Activated CD4-positive, alpha-beta T cell treated with anti-CD3 and anti-CD28 coated beads, Interleukin-2, amount 10 ng/mL, durations not matched to agents 24 days and 14 days (primary cell): Measurements from ENCODE around the gene GOLGA8N. TPM values are rescaled to one million over a fixed set of nuclear protein-coding genes. Genes with fewer than 3 reads are reported as not detected.
A peak's percentile ranks its signal among the peaks of the same experiment; 100 is the strongest.
"Not testable (repeated sequence)": the region's sequence is repeated elsewhere in the genome, so short reads cannot be mapped to it uniquely, and the experiment has no call there.

Experiments
- DNase-seq: peaks from one replicate; pipeline ENCODE4 v3.0.0; 2022
- H3K27ac Mint-ChIP-seq: one replicate; pipeline ENCODE4 v1.8.0; 2022; ENCODE audit warnings: mild to moderate bottlenecking, mixed read lengths
- H3K27me3 Mint-ChIP-seq: one replicate; pipeline ENCODE4 v1.8.0; 2022; ENCODE audit warnings: mixed read lengths
- H3K36me3 Mint-ChIP-seq: one replicate; pipeline ENCODE4 v1.8.0; 2022; ENCODE audit warnings: low read depth, mild to moderate bottlenecking, mixed read lengths
- H3K4me1 Mint-ChIP-seq: one replicate; pipeline ENCODE4 v1.8.0; 2021; ENCODE audit warnings: mixed read lengths
- H3K4me3 Mint-ChIP-seq: one replicate; pipeline ENCODE4 v1.8.0; 2022; ENCODE audit warnings: mild to moderate bottlenecking, moderate library complexity, mixed read lengths
- H3K9me3 Mint-ChIP-seq: one replicate; pipeline ENCODE4 v1.8.0; 2021; ENCODE audit warnings: mixed read lengths
- intact Hi-C: fragments of 100-400 bp; cut with micrococcal nuclease; formaldehyde crosslinking; loops from one replicate; pipeline ENCODE4 v1.15.1; 2023
- total RNA-seq: library from RNA; stranded (reverse); gene quantifications from 2 replicates; pipeline ENCODE4 v1.2.3, GENCODE V29; 2022

Gene GOLGA8N
- 4.1 and 4.5 TPM in 2 replicates for total RNA-seq

DNA sequence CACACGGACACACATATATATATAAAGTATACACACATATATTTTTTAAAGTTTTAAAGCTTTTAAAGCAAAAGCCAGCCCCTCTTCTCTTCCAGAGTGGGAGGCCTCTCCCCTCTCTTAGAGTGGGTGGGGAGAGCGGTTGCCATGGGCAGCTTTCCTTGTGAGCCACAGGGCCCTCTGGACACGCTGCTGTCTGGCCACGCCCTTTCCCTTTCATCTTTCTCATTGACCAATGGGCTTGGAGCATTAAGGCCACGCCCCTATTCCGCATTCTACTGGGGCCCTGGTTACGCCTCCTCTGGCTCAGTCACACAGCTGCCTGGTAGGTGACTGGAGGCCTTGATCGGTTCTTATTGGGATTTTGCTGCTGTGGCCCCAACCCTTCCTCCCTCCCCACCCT, at the start of gene GOLGA8N:
TSS of gene GOLGA8N (plus strand) at position 306 of the 400 bp plus-strand sequence.
- H3K9me3 Mint-ChIP-seq, H3K4me1 Mint-ChIP-seq, H3K4me3 Mint-ChIP-seq, H3K27me3 Mint-ChIP-seq, intact Hi-C loops, H3K36me3 Mint-ChIP-seq, H3K27ac Mint-ChIP-seq, DNase-seq: not testable (repeated sequence)

DNA sequence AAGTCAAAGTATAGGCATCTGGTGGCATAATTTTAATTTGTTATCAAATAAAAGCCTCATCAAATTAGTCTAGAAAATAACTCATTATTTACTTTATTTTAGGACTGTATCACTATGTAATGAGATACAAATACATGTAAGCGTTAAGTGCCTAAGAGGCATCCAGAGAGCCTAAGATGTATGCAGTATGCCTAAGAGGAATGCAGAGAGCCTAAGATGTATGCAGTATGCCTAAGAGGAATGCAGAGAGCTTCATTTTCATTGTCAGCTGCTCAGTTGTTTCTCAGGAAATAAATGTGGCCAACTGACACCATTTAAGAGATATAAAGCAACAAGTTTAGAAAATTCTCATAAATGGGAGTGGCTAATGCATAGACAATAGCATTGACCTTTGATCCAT, 49.8 kb upstream of the GOLGA8N start:
- H3K4me3 Mint-ChIP-seq, H3K27me3 Mint-ChIP-seq, H3K4me1 Mint-ChIP-seq, H3K27ac Mint-ChIP-seq, H3K36me3 Mint-ChIP-seq, H3K9me3 Mint-ChIP-seq, DNase-seq, intact Hi-C loops: not testable (repeated sequence)

DNA sequence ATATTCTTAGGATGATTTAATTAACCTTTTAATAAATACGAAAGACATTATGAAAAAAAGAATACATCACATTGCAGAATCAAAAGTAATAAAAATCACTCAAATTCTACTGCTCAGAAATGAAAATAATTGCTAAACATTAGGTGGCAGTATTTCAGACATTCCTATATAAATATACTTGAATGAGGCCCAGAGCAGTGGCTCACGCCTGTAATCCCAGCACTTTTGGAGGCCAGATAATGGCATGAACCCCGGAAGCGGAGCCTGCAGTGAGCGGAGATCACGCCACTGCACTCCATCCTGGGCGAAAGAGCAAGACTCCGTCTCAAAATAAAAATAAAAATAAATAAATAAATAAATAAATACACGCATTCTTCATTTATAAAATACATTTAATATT, 48.1 kb upstream of the GOLGA8N start:
- H3K27ac Mint-ChIP-seq, intact Hi-C loops, H3K36me3 Mint-ChIP-seq, H3K27me3 Mint-ChIP-seq, H3K4me3 Mint-ChIP-seq, H3K9me3 Mint-ChIP-seq, DNase-seq, H3K4me1 Mint-ChIP-seq: not testable (repeated sequence)

DNA sequence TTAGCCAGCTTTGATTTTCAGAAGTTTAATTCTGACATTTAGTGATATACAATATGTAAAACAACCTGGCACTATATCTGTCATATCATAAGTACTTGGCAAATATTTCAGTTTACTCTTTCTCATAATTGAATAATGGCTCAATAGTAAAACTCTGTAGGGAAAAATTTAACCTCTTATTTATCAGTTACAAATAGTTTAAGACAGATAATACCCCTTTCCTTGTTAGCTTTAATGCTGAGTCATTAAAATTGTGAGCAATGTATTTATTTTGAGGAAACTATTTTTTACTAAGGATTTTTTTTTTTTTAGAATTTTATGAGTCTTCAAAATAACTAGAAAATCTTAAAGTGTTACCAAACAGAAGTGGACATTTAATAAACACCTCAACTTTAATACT, 38.7 kb upstream of the GOLGA8N start:
- H3K27me3 Mint-ChIP-seq, H3K4me1 Mint-ChIP-seq, H3K27ac Mint-ChIP-seq, H3K4me3 Mint-ChIP-seq, intact Hi-C loops, DNase-seq, H3K9me3 Mint-ChIP-seq, H3K36me3 Mint-ChIP-seq: not testable (repeated sequence)

DNA sequence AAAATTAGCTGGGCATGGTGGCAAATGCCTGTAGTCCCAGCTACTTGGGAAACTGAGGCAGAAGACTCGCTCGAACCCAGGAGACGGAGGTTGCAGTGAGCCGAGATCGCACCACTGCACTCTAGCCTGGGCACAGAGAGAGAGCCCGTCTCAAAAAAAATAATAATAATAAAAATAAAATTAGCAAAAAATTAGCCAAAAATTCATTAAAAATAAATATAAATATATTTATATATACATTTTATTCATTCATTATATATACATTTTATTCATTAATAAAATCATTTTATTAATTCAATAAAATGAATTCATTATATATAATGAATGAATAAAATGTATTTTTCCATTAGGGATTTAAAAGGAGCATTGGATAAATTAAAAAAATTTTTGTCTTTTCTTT, 31.1 kb upstream of the GOLGA8N start:
- H3K36me3 Mint-ChIP-seq, H3K4me1 Mint-ChIP-seq, H3K27ac Mint-ChIP-seq, H3K4me3 Mint-ChIP-seq, H3K27me3 Mint-ChIP-seq, H3K9me3 Mint-ChIP-seq, intact Hi-C loops, DNase-seq: not testable (repeated sequence)

DNA sequence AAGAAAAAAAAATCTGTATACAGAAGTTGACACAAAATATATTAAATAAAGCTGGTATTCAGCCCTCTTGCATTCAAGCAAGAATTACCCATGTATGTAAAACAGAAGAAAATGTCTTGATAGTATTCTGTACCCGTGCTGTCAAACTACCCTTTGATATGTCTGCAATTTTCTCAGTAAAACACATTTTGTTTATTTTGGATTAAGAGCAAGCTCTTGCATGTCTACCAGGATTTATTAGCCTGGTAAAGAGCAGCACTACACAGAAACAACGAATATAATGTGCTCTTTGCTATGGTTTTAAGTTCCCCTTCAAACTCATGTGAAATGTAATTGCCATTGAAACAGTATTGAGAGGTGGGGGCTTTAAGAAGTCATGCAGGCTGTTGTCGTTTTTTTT, 24.3 kb upstream of the GOLGA8N start:
- H3K9me3 Mint-ChIP-seq, H3K36me3 Mint-ChIP-seq, H3K27ac Mint-ChIP-seq, intact Hi-C loops, H3K4me3 Mint-ChIP-seq, H3K27me3 Mint-ChIP-seq, H3K4me1 Mint-ChIP-seq, DNase-seq: not testable (repeated sequence)

DNA sequence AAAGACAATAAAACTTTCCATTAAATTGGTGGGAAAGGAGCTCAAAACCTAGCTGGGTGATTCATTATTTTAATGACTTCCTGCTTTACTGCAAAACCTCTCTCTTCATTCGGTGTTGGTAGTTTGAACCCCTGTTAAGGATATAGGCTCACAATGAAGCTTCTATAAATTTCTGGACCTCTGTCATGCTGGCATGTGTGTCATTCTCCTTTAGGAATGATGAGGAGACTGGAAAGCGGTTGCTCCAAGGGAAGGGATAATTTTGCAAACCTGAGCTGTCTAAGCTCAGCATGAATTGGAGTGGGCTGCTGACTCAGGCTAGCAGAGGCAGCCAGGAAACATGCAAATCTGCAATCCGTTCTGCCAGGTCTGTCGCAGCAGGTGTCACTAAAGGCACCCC, 14.8 kb upstream of the GOLGA8N start:
- H3K36me3 Mint-ChIP-seq, H3K4me1 Mint-ChIP-seq, H3K9me3 Mint-ChIP-seq, intact Hi-C loops, H3K27me3 Mint-ChIP-seq: not testable (repeated sequence)
- Mint-ChIP-seq H3K27ac (peak overlapping the region; percentile 72), H3K4me3 (peak overlapping the region; percentile 56)
- peak; percentile 76 for DNase-seq

DNA sequence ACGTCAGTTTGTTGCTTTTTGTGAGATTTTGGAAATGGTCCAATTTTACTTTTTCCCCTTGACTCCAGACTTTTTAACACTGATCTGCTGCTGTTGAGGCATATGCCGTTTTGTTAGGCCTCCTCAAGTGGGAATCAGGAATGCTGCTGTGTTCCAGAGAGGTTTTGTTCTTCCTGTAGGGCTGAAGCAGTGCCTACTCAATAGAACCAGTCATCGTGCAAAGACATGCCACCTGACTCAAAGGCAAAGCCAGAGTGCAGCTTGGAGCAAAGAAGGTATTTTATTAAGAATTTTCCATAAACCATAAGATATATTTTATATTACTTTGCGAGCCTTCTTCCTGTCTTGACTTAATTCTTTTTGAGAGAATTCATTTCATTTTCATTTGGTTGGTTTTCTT, 7.4 kb upstream of the GOLGA8N start:
- H3K27me3 Mint-ChIP-seq, intact Hi-C loops: not testable (repeated sequence)

DNA sequence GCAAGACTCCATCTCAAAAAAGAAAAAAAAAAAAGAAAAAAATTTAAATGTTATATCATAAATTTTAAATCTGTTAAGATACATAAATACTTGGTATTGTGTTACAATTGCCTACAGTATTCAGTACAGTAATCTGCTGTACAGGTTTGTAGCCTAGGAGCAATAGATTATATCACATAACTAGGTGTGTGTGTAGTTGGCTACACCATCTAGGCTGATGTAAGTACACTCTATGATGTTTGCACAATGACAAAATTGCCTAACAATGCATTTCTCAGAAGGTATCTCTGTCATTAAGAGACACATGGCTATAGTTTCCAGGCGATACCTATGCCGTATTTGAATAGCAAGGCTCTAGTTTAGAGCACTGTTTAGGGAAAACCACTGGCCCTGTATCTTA, 16.3 kb downstream of the GOLGA8N start:
- H3K4me3 Mint-ChIP-seq, DNase-seq, H3K4me1 Mint-ChIP-seq, H3K27me3 Mint-ChIP-seq, intact Hi-C loops, H3K27ac Mint-ChIP-seq, H3K9me3 Mint-ChIP-seq, H3K36me3 Mint-ChIP-seq: not testable (repeated sequence)

More for the DNA sequence above, 7.4 kb upstream of the GOLGA8N start:
- not testable (repeated sequence) for H3K27ac Mint-ChIP-seq, H3K36me3 Mint-ChIP-seq, H3K9me3 Mint-ChIP-seq, H3K4me3 Mint-ChIP-seq, H3K4me1 Mint-ChIP-seq, DNase-seq

DNA sequence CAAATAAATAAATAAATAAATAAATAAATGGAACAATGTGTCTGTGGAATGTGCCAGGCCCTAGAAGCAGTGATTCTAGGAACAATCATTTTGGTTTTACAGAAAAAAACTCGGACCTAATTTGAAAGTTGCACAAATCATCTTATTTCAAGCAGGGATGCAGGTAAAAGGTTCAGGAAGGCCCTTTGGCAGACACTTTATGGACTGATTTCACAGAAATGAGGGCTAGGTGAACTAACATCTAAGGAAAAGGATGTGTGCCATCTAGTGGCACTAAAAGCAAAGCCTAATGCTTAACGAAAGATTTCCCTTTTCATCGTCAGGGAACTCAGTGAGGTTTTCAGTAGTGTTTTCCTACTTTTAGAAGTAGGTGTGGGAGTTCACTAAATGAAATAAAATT, 17.5 kb downstream of the GOLGA8N start:
- intact Hi-C loops, H3K27ac Mint-ChIP-seq, H3K36me3 Mint-ChIP-seq, H3K9me3 Mint-ChIP-seq, H3K4me3 Mint-ChIP-seq, H3K4me1 Mint-ChIP-seq, H3K27me3 Mint-ChIP-seq: not testable (repeated sequence)
- peak; percentile 70 for DNase-seq

DNA sequence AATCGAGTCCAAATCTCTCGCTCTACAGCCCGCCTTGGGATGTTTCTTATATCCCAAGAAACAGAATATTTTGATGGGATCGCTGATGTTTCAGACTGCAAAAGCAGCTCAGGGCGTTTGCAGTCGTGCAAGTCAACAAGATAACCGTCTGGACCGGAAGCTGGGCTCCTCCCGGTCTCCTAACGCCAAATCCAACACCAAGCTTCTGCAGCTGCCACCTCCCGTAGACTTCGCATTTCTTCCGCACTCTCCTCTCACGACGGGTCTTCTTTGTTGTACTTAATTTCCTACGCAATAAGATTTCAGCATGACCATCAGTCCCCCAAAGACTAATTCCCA, 21.4 kb downstream of the GOLGA8N start:
- Mint-ChIP-seq H3K36me3 (peaks cover 17% of the 10 kb centered on the region), H3K4me3 (peak overlapping the region; percentile 93), H3K4me1 (peaks cover 16% of the 10 kb centered on the region), H3K27ac (peak overlapping the region; percentile 99)
- H3K9me3 Mint-ChIP-seq, DNase-seq, H3K27me3 Mint-ChIP-seq, intact Hi-C loops: not testable (repeated sequence)

DNA sequence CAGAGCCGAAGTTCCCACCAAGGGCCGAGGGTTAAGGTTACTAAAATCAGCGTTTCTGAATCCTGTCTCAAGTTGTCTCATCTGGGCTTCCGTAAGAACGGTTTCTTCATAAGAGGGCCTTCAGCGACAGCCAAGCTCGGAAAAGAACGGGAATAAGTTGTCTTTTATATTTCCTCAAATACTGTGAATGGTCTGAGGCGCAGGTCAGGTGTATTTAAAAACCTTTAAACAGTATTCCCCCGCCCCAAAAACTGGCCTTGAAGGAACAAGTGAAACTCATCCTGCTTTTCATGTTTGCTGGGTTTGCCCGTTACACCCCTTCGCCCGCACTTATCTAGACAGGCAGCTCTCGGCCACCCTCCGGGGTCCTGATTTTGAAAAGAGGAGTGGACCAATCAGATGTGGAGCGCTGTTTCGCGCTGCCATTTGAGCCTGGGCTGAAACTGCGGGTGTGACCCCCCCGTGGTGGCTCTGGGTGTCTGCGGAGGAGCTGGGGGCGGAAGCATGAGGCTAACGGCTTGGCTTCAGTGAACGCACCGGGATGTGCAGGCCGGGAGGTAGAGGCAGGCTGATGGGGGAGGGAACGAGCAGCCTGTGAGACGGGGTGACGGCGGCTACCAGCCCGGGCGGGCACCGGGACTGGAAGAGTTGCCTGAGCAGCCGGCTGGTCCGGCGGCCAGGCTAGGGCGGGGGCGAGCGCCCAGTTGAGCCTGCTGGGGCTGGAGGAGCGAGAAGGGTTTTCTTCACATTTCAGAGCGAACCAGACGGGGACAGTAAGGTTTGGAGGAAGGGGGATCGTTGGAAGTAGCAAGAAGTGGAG, 22.0 kb downstream of the GOLGA8N start, which contains the start of gene ARHGAP11A:
TSS of gene ARHGAP11A (plus strand) at position 454 of the 820 bp plus-strand sequence. CDS start 708 bp downstream, outside the sequence.
- H3K9me3 Mint-ChIP-seq, H3K27me3 Mint-ChIP-seq, intact Hi-C loops: not testable (repeated sequence)
- Mint-ChIP-seq H3K4me3 (peak within 1 kb of the TSS; percentile 93), H3K36me3 (peaks cover 17% of the 10 kb centered on the region), H3K4me1 (peaks cover 16% of the 10 kb centered on the region), H3K27ac (peak within 1 kb of the TSS; percentile 99)
- DNase-seq, result peak; percentile 96

DNA sequence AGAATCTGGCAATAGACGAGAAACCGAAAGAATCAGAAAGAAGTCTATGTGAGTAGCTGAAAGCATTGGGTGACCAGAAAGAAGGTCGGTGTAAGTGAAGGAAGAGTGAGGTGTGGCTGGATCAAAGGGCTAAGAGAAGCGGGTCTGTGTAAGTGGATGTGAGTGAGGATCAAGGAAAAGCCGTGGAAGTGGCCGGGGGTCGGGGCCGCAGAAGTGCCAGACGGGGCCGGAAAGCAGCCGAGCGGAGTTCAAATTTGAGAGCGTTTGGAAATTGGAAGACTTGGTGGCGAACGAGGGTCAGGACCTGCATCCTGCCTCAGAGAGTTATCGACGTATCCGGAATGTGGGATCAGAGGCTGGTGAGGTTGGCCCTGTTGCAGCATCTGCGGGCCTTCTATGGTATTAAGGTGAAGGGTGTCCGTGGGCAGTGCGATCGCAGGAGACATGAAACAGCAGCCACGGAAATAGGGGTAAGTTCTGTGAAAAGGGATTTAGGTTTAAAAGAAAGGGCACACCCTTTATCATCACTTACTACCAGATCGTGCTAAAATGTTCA, 22.7 kb downstream of the GOLGA8N start:
- Mint-ChIP-seq H3K27ac (peak overlapping the region; percentile 99), H3K4me3 (peak overlapping the region; percentile 93), H3K4me1 (peaks cover 16% of the 10 kb centered on the region), H3K36me3 (peaks cover 17% of the 10 kb centered on the region)
- H3K27me3 Mint-ChIP-seq, intact Hi-C loops, H3K9me3 Mint-ChIP-seq: not testable (repeated sequence)
- DNase-seq, result peak; percentile 70

DNA sequence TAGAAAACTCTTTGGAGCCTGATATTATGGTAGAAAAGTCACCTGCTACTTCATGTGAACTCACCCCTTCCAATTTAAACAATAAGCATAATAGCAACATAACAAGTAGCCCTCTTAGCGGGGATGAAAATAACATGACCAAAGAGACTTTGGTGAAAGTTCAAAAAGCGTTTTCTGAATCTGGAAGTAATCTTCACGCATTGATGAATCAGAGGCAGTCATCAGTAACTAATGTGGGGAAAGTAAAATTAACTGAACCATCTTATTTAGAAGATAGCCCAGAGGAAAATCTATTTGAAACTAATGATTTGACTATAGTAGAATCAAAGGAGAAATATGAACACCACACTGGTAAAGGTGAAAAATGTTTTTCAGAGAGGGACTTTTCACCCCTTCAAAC, 43.2 kb downstream of the GOLGA8N start:
- H3K36me3 Mint-ChIP-seq, result peaks cover 52% of the 10 kb centered on the region
- DNase-seq, result no peak
- intact Hi-C loops, result no loop called here
- H3K27me3 Mint-ChIP-seq, result no peaks in the 10 kb centered on the region
- H3K27ac Mint-ChIP-seq, result no peak overlapping the region
- H3K4me3 Mint-ChIP-seq, result no peak overlapping the region
- H3K9me3 Mint-ChIP-seq, result no peaks in the 10 kb centered on the region
- H3K4me1 Mint-ChIP-seq, result peaks cover 4% of the 10 kb centered on the region
